Motor neuron (in vitro differentiated cells): Measurements from ENCODE around the gene GRB7. TPM values are rescaled to one million over a fixed set of nuclear protein-coding genes. Genes with fewer than 3 reads are reported as not detected.
"Not testable (repeated sequence)": the region's sequence is repeated elsewhere in the genome, so short reads cannot be mapped to it uniquely, and the experiment has no call there.

Source experiments
- ATAC-seq, 8 experiments: fragments of 200-7000 bp; cut with Tn5 transposase; replicated peaks in 6 of 8; 2 replicates each; pipeline ENCODE4 v1.8.0; 2021; ENCODE audit warnings: mild to moderate bottlenecking in 8 of 8, moderate library complexity in 8 of 8
- H3K27ac ChIP-seq, 2 donors: fragments of 250-450 bp; sonication (Bioruptor Pico); 2 replicates each; pipeline ENCODE4 v1.9.0; 2021; ENCODE audit warnings: antibody characterized with exemption in 2 of 2, mild to moderate bottlenecking in 2 of 2, moderate library complexity in 1 of 2
- H3K4me1 ChIP-seq, 2 donors: fragments of 250-450 bp; sonication (Bioruptor Pico); replicated peaks in 1 of 2; 2 replicates each; pipeline ENCODE4 v1.6.1; 2021; ENCODE audit warnings: antibody characterized with exemption in 2 of 2, mild to moderate bottlenecking in 2 of 2, moderate library complexity in 1 of 2
- H3K4me3 ChIP-seq, 5 donors: fragments of 250-450 bp; sonication (Bioruptor Pico); 2 replicates each; pipeline ENCODE4 v1.9.0; 2021; ENCODE audit warnings: antibody characterized with exemption in 5 of 5, mild to moderate bottlenecking in 5 of 5, moderate library complexity in 4 of 5
- WGBS, 10 experiments: fragments of 450-650 bp; shearing (Covaris generic); methylation state at CpG; one replicate each; pipeline ENCODE4 v1.0.0; 2022; 5-methylcytosine and 5-hydroxymethylcytosine counted together
- in situ Hi-C, 9 experiments: fragments of 400-800 bp; cut with MboI; loops; one replicate each; pipeline ENCODE4 v1.15.0; 2021; ENCODE audit warnings: low sequenced_read_pairs in 9 of 9, low pct_unique_long_range_greater_than_20kb in 2 of 9; ENCODE audit not compliant: unreplicated experiment in 9 of 9
- total RNA-seq, 8 experiments: library from RNA; unstranded; fragments of 300-600 nt; gene quantifications; 2 replicates each; pipeline versions ENCODE4 v1.2.3 to v1.2.4, GENCODE V29; 2022

The GRB7 gene
- total RNA-seq, 8 experiments from 2014 or later = 0.83 to 2.6 (median 1.8) TPM; not detected in 3

DNA sequence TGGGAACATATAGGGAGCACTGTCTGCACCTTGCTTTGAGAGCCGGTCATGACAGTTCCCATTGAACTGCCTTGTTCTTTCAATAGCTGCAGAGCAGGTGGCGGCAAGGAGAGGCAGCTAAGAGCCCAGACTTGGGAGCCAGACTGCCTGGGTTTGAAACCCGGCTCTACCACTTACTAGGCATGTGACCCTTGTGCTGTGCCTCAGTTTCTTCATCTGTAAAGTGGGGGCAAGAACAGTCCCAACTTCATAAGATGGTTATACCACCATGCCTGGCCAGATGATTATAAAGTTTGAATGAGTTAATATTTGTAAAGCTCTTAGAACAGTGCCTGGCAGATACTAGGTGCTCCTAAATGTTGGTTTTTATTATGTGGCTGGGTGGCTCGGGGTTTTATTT, 23.5 kb upstream of the GRB7 start:
- ATAC-seq = no peak
- Histone ChIP-seq H3K27ac (no peak overlapping the region), H3K4me1 (no peaks in the 10 kb centered on the region), H3K4me3 (no peak overlapping the region)
- in situ Hi-C loops = no loop called here
- 81 to 100% (median 100%) methylated on average over 1 to 3 of the region's 4 CpGs; no CpG with 5 or more reads in 3 of the 10 experiments for whole genome bisulfite sequencing, 10 experiments

DNA sequence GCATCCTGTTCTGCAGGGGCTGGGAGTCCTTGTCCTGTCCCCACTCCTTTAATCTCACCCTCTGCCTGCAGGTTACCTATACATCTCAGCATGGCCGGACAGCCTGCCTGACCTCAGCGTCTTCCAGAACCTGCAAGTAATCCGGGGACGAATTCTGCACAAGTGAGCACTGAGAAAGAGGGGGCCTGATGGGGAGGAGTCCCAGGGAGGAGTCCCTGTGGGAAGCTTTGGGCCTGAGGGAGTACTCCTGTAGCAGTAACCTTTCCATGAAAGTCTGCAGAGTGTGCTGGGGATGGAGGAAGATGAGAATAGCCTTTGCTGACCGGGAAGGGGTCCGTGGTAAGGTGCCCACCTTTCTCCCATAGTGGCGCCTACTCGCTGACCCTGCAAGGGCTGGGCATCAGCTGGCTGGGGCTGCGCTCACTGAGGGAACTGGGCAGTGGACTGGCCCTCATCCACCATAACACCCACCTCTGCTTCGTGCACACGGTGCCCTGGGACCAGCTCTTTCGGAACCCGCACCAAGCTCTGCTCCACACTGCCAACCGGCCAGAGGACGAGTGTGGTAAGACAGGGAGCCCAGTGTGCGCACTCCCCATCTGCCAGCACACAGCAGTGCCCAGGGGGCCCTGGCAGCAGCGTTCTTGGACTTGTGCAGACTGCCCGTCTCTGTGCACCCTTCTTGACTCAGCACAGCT, 22.2 kb upstream of the GRB7 start:
- Histone ChIP-seq H3K4me3 (no peak overlapping the region), H3K4me1 (no peaks in the 10 kb centered on the region), H3K27ac (no peak overlapping the region)
- in situ Hi-C loops = no loop called here
- peak in 1 of 8 experiments; percentile 12 for ATAC-seq
- WGBS, 10 experiments = 70 to 100% (median 90%) methylated on average over 1 to 6 of the region's 18 CpGs; no CpG with 5 or more reads in 4 of the 10 experiments

DNA sequence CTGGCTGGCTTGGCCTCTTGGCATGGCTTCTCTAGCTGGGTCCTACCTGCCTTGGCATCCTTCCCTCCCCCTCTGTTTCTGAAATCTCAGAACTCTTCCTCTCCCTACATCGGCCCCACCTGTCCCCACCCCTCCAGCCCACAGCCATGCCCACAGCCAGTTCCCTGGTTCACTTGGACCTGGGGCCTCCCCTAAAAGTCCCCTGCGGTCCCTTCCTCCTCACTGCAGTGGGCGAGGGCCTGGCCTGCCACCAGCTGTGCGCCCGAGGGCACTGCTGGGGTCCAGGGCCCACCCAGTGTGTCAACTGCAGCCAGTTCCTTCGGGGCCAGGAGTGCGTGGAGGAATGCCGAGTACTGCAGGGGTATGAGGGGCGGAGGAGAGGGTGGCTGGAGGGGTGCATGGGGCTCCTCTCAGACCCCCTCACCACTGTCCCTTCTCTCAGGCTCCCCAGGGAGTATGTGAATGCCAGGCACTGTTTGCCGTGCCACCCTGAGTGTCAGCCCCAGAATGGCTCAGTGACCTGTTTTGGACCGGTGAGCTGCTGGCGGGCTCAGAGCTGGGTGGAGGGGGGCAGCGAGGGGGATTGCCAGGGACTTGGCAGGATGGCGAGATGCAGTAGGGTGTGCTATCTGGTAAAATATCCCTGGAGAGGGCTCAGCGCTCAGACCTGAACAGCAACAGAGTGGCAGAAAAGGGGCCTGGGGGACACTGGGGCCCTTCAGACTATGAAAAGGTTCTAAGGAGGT, 21.5 kb upstream of the GRB7 start:
- 100% methylated on average over 1 to 4 of the region's 15 CpGs; no CpG with 5 or more reads in 8 of the 10 experiments for WGBS, 10 experiments
- Histone ChIP-seq H3K4me3 (no peak overlapping the region), H3K27ac (no peak overlapping the region), H3K4me1 (no peaks in the 10 kb centered on the region)
- in situ Hi-C loops = no loop called here
- no peak for ATAC-seq

DNA sequence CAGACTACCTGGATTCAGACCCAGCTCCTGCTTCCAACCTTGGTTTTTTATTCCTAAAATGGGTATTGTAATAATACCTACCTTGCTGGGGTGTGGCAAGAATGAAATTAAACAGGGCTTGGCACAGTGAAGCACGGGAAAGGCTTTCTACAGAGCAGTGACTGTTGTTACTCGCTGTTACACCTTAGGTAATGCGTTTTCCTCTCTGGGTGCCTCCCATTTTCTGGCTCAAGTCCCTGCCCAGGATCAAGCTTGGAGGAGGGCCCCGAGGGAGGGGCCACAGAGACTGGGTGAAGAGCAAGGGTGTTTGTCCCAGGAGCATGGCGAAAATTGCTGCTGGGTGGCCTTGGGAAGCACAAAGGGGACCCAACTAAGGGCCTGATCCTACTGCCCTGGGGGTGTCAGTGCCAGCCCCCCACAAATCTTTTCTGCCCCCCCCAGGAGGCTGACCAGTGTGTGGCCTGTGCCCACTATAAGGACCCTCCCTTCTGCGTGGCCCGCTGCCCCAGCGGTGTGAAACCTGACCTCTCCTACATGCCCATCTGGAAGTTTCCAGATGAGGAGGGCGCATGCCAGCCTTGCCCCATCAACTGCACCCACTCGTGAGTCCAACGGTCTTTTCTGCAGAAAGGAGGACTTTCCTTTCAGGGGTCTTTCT, 20.7 kb upstream of the GRB7 start:
- in situ Hi-C loops = no loop called here
- Histone ChIP-seq H3K27ac (no peak overlapping the region), H3K4me1 (no peaks in the 10 kb centered on the region), H3K4me3 (no peak overlapping the region)
- 25 to 100% (median 84%) methylated on average over 1 to 5 of the region's 11 CpGs; no CpG with 5 or more reads in 3 of the 10 experiments for WGBS, 10 experiments
- ATAC-seq = peak in 1 of 8 experiments; percentile 48

DNA sequence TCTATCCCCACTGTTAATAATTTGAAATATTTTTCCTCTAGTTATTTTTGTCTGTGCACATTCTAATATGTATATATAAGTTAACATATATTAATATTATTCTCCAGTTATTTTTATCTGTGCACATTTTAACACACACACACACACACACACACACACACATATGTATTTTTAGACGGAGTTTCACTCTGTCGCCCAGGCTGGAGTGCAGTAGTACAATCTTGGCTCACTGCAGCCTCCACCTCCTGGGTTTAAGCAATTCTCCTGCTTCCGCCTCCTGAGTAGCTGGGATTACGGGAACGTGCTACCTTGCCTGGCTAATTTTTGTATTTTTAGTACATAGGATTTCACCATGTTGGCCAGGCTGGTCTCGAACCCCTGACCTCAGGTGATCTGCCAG, 20.1 kb upstream of the GRB7 start:
- 80 to 100% (median 93%) methylated on average over 1 to 6 of the region's 6 CpGs; no CpG with 5 or more reads in 4 of the 10 experiments for WGBS, 10 experiments
- ATAC-seq = no peak

DNA sequence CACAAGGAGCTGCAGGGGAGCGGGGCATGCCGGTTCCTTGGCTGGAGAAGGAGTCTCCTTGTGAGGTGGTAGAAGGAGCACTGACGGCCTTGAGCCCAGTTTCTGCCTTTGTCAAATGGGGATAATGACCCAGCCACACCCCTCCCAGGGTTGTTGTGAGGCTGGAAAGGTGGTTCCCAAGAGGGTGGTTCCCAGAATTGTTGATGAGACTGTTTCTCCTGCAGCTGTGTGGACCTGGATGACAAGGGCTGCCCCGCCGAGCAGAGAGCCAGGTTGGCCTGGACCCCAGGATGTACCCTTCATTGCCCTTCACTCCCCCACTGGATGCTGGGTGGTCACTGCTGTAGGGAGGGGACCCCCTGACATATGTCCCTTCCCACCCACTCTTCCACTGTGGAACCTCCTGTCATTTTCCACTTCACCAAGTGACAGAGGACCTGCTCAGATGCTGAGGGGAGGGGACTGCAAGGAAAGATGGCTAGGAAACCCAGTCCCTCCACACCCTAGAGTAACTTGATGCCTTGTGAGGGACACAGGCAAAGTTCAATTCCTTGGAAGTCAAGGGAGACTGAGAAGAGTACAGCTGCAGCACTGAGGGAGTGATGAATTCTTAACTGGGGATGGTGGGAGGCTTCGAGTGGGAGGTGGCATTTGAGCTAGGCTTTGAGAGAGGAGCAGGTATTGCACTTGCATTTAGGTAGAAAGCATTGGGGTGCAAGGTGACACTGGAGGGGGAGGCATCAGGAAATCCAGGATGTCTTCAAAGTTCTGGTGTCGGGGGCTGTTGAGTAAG, 18.0 kb upstream of the GRB7 start:
- no peak overlapping the region for H3K4me3 ChIP-seq
- in situ Hi-C loops = no loop called here
- H3K27ac ChIP-seq = no peak overlapping the region
- no peaks in the 10 kb centered on the region for H3K4me1 ChIP-seq
- ATAC-seq = peak in 2 of 8 experiments; percentile 20 to 30
- WGBS, 10 experiments = 80 to 100% (median 83%) methylated on average over 1 to 3 of the region's 7 CpGs; no CpG with 5 or more reads in 3 of the 10 experiments

More for the DNA sequence above, 20.1 kb upstream of the GRB7 start:
- in situ Hi-C loops = no loop called here
- H3K4me3 ChIP-seq = no peak overlapping the region
- H3K27ac ChIP-seq = no peak overlapping the region
- no peaks in the 10 kb centered on the region for H3K4me1 ChIP-seq

DNA sequence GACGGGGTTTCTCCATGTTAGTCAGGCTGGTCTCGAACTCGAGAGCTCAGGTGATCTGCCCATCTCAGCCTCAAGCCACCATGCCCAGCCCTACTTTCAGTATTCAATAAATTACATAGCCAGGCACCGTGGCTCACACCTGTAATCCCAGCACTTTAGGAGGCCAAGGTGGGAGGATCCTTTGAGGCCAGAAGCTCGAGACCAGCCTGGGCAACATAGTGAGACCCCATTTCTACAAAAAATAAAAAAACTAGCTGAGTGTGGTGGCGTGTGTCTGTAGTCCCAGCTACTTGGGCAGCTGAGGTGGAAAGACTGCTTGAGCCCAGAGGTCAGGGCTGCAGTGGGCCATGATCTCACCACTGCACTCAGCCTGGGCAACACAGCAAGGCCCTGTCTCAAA, 15.6 kb upstream of the GRB7 start:
- Histone ChIP-seq H3K27ac (no peak overlapping the region), H3K4me3 (no peak overlapping the region), H3K4me1 (no peaks in the 10 kb centered on the region)
- 83 to 100% (median 100%) methylated on average over 1 to 3 of the region's 6 CpGs; no CpG with 5 or more reads in 5 of the 10 experiments for WGBS, 10 experiments
- in situ Hi-C loops = no loop called here
- ATAC-seq = no peak

DNA sequence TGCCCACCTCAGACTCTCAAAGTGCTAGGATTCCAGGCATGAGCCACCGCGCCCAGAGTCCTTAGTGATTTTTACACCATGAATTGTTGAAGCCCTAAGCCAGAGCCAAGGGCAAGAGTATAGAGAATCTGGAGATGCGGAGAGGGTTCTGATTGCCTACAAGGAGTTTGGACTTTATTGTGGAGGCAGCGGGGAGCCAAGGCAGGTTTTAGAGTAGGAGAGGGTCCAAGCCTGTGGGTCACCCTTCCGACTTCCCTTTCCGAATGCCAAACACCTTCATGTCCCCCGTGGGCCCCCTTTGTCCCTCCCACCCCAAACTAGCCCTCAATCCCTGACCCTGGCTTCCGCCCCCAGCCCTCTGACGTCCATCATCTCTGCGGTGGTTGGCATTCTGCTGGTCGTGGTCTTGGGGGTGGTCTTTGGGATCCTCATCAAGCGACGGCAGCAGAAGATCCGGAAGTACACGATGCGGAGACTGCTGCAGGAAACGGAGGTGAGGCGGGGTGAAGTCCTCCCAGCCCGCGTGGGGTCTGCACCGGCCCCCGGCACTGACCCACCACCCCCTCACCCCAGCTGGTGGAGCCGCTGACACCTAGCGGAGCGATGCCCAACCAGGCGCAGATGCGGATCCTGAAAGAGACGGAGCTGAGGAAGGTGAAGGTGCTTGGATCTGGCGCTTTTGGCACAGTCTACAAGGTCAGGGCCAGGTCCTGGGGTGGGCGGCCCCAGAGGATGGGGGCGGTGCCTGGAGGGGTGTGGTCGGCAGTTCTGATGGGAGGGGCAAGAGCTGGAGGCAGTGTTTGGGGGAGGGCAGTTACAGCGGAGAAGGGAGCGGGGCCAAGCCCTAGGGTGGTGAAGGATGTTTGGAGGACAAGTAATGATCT, 14.5 kb upstream of the GRB7 start:
- WGBS, 10 experiments = 90 to 100% (median 100%) methylated on average over 1 to 3 of the region's 34 CpGs; no CpG with 5 or more reads in 4 of the 10 experiments

DNA sequence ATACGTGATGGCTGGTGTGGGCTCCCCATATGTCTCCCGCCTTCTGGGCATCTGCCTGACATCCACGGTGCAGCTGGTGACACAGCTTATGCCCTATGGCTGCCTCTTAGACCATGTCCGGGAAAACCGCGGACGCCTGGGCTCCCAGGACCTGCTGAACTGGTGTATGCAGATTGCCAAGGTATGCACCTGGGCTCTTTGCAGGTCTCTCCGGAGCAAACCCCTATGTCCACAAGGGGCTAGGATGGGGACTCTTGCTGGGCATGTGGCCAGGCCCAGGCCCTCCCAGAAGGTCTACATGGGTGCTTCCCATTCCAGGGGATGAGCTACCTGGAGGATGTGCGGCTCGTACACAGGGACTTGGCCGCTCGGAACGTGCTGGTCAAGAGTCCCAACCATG, 13.0 kb upstream of the GRB7 start:
- 90 to 100% (median 100%) methylated on average over 1 to 5 of the region's 13 CpGs; no CpG with 5 or more reads in 5 of the 10 experiments for WGBS, 10 experiments
- ATAC-seq = no peak
- in situ Hi-C loops = loop anchor here in 1 of 9 experiments (25.0 kb wide), 1 partner anchor 112 kb away; the partner anchor contains the start of gene NEUROD2
- Histone ChIP-seq H3K4me1 (peaks cover 0 to 4% of the 10 kb centered on the region in 2 donors), H3K27ac (no peak overlapping the region), H3K4me3 (no peak overlapping the region)

More for the DNA sequence above, 14.5 kb upstream of the GRB7 start:
- Histone ChIP-seq H3K27ac (no peak overlapping the region), H3K4me1 (no peaks in the 10 kb centered on the region), H3K4me3 (no peak overlapping the region)
- in situ Hi-C loops = no loop called here
- peak in 5 of 8 experiments; percentile 10 to 63 (median 37) for ATAC-seq

DNA sequence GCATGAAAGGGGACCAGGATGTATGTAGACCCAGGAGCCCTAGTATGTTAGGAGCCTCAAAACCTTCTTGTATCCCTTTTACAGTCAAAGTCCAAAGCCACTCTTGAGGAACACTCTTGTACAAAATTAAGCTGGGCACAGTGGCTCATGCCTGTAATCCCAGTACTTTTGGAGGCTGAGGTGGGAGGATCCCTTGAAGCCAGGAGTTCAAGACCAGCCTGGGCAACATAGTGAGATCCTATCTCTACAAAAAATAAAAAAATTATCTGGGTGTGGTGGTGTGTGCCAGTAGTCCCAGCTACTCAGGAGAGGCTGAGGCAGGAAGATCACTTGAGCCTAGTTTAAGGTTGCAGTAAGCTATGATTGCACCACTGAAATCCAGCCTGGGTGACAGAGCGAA, 11.8 kb upstream of the GRB7 start:
- ATAC-seq, H3K4me3 ChIP-seq, H3K4me1 ChIP-seq, H3K27ac ChIP-seq: not testable (repeated sequence)
- in situ Hi-C loops = loop anchor here in 1 of 9 experiments (25.0 kb wide), 1 partner anchor 114 kb away; the partner anchor contains the start of gene NEUROD2
- 86 to 100% (median 100%) methylated on average over 1 of the region's 1 CpG; no CpG with 5 or more reads in 3 of the 10 experiments for WGBS, 10 experiments

DNA sequence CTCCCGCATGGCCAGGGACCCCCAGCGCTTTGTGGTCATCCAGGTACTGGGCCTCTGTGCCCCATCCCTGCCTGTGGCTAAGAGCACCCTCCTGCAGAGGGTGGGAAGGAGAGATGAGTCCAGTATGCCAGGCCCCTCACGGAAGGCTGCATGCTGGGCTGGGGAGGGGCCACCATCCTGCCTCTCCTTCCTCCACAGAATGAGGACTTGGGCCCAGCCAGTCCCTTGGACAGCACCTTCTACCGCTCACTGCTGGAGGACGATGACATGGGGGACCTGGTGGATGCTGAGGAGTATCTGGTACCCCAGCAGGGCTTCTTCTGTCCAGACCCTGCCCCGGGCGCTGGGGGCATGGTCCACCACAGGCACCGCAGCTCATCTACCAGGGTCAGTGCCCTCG, 11.1 kb upstream of the GRB7 start:
- Histone ChIP-seq H3K4me1 (peaks cover 0 to 4% of the 10 kb centered on the region in 2 donors), H3K27ac (no peak overlapping the region), H3K4me3 (no peak overlapping the region)
- WGBS, 10 experiments = 80 to 100% (median 97%) methylated on average over 1 to 6 of the region's 9 CpGs; no CpG with 5 or more reads in 6 of the 10 experiments
- ATAC-seq = no peak
- in situ Hi-C loops = loop anchor here in 1 of 9 experiments (25.0 kb wide), 1 partner anchor 114 kb away; the partner anchor contains the start of gene NEUROD2
